Dendritic cell treated with granulocyte-macrophage colony-stimulating factor and Interleukin-4, amounts not matched to agents 40 ng/mL and 50 ng/mL, for 4 days (primary cell): ENCODE data around the gene EPYC.

ENCODE experiments used
- H3K27ac Mint-ChIP-seq: one replicate; pipeline ENCODE4 v1.8.0; 2022; ENCODE audit warnings: mild to moderate bottlenecking, mixed read lengths
- H3K27me3 Mint-ChIP-seq: one replicate; pipeline ENCODE4 v1.8.0; 2022; ENCODE audit warnings: mild to moderate bottlenecking, mixed read lengths
- H3K36me3 Mint-ChIP-seq: one replicate; pipeline ENCODE4 v1.8.0; 2022; ENCODE audit warnings: low read depth, mixed read lengths
- H3K4me1 Mint-ChIP-seq: one replicate; pipeline ENCODE4 v1.8.0; 2022; ENCODE audit warnings: low read depth, mixed read lengths
- H3K4me3 Mint-ChIP-seq: one replicate; pipeline ENCODE4 v1.8.0; 2022; ENCODE audit warnings: mild to moderate bottlenecking, moderate library complexity, mixed read lengths
- H3K9me3 Mint-ChIP-seq: one replicate; pipeline ENCODE4 v1.8.0; 2022; ENCODE audit warnings: mixed read lengths
- intact Hi-C: fragments of 100-400 bp; cut with micrococcal nuclease; formaldehyde crosslinking; loops from one replicate; pipeline ENCODE4 v1.15.0; 2022

The EPYC gene, protein sequence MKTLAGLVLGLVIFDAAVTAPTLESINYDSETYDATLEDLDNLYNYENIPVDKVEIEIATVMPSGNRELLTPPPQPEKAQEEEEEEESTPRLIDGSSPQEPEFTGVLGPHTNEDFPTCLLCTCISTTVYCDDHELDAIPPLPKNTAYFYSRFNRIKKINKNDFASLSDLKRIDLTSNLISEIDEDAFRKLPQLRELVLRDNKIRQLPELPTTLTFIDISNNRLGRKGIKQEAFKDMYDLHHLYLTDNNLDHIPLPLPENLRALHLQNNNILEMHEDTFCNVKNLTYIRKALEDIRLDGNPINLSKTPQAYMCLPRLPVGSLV

GRCh38 chr12:91004872-91005271 lies at the start of gene EPYC:
EPYC (minus strand) TSS chr12:91004972; CDS start chr12:91002565, 2,407 bp downstream.
- Mint-ChIP-seq H3K9me3 (no peaks in the 10 kb centered on the region), H3K27ac (no peak within 1 kb of the TSS), H3K36me3 (no peaks in the 10 kb centered on the region), H3K4me1 (no peaks in the 10 kb centered on the region), H3K27me3 (no peaks in the 10 kb centered on the region), H3K4me3 (no peak within 1 kb of the TSS)
- intact Hi-C loops, result no loop called here

- Mint-ChIP-seq H3K36me3 (no peaks in the 10 kb centered on the region), H3K4me1 (no peaks in the 10 kb centered on the region), H3K27me3 (no peaks in the 10 kb centered on the region), H3K9me3 (no peaks in the 10 kb centered on the region), H3K27ac (no peak overlapping the region), H3K4me3 (no peak overlapping the region)
- intact Hi-C loops, result no loop called here
These were observed 49.4 kb upstream of the EPYC start for GRCh38 chr12:91053951-91054715.

- no peaks in the 10 kb centered on the region for H3K27me3 Mint-ChIP-seq
- H3K4me1 Mint-ChIP-seq, result no peaks in the 10 kb centered on the region
- intact Hi-C loops, result no loop called here
- H3K4me3 Mint-ChIP-seq, result no peak overlapping the region
- no peaks in the 10 kb centered on the region for H3K9me3 Mint-ChIP-seq
- no peak overlapping the region for H3K27ac Mint-ChIP-seq
- H3K36me3 Mint-ChIP-seq, result no peaks in the 10 kb centered on the region
These were observed 47.3 kb upstream of the EPYC start for GRCh38 chr12:91052026-91052425.

DNA sequence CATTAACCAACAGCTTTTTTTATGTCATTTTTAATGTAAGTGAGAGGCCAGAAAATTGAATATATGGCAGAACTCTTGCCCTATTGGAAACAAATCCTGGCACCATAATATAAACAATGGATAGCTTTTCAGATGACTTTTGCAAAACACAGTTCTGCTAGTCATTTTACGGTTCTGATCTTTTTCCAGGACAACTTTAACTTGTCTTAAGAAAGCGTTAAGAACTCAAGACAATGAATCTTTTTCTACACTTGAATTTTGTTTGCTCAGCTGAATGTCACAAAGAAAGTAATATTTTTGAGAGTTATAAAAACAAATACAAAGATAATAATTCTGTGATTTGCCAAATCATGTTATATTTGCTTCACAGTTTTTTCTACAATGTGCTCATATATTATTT lies 39.8 kb upstream of the EPYC start:
- no peaks in the 10 kb centered on the region for H3K9me3 Mint-ChIP-seq
- intact Hi-C loops, result no loop called here

GRCh38 chr12:91043408-91043807 lies 38.6 kb upstream of the EPYC start:
- Mint-ChIP-seq H3K4me1 (no peaks in the 10 kb centered on the region), H3K36me3 (no peaks in the 10 kb centered on the region), H3K27ac (no peak overlapping the region), H3K4me3 (no peak overlapping the region), H3K9me3 (no peaks in the 10 kb centered on the region), H3K27me3 (no peaks in the 10 kb centered on the region)
- intact Hi-C loops, result no loop called here

More for the DNA sequence above, 39.8 kb upstream of the EPYC start:
- Mint-ChIP-seq H3K36me3 (no peaks in the 10 kb centered on the region), H3K4me1 (no peaks in the 10 kb centered on the region), H3K27ac (no peak overlapping the region), H3K27me3 (no peaks in the 10 kb centered on the region), H3K4me3 (no peak overlapping the region)

DNA sequence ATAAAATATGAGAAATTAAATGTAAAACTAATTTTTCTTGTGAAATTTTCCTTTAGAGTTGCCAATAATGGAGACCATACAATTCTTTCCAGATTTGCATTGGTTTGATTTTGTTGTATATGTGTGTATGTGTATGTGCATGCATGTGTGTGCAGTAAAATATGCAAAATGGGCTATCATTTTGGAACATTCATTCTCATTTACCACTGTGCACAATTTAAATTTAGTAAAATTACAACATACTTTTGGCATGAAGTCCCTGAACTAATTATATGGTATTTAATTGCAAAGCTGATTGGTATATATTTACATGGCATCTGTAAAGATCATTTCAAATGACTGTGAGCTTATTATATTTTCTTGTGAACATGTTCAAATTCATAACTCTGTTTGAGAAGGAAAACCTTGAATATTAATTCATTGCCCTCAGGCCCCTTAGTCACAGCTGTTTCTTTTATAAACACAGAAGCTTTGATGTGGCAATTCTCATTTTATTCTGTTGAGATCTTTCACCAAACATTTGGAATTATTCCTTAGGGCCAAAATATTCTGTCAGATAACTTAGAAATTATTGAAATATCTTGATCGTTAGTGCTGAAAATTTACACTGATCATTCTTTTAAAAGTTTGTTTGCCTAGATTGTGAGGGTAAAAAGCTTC lies 35.5 kb upstream of the EPYC start:
- no peaks in the 10 kb centered on the region for H3K36me3 Mint-ChIP-seq
- no peaks in the 10 kb centered on the region for H3K9me3 Mint-ChIP-seq
- no peak overlapping the region for H3K27ac Mint-ChIP-seq
- H3K4me1 Mint-ChIP-seq, result no peaks in the 10 kb centered on the region
- no peak overlapping the region for H3K4me3 Mint-ChIP-seq
- H3K27me3 Mint-ChIP-seq, result no peaks in the 10 kb centered on the region
- intact Hi-C loops, result no loop called here

DNA sequence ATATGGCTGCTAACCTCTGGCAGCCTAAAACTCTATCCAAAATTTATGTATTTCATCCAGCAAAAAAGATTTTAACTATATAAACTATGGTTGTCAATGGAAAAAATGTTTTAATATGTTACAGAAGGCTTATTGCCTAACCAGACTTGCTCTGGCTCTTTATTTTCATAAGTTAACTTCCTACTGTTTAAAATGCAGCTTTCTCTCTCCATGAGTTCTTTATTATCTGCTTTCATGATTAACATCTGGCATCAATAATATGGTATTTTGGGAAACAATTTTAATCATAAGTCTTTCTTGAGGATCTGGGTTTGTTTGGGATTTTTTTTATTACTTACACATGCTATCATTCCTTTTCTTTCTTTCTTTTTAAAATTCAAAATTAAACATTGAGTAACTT lies 32.5 kb upstream of the EPYC start:
- H3K27ac Mint-ChIP-seq, result no peak overlapping the region
- intact Hi-C loops, result no loop called here
- no peak overlapping the region for H3K4me3 Mint-ChIP-seq
- H3K36me3 Mint-ChIP-seq, result no peaks in the 10 kb centered on the region
- no peaks in the 10 kb centered on the region for H3K27me3 Mint-ChIP-seq
- H3K4me1 Mint-ChIP-seq, result no peaks in the 10 kb centered on the region
- H3K9me3 Mint-ChIP-seq, result no peaks in the 10 kb centered on the region

GRCh38 chr12:91033251-91033650 lies 28.5 kb upstream of the EPYC start:
- H3K36me3 Mint-ChIP-seq, result no peaks in the 10 kb centered on the region
- intact Hi-C loops, result no loop called here
- no peaks in the 10 kb centered on the region for H3K27me3 Mint-ChIP-seq
- H3K4me3 Mint-ChIP-seq, result no peak overlapping the region
- no peak overlapping the region for H3K27ac Mint-ChIP-seq
- no peaks in the 10 kb centered on the region for H3K4me1 Mint-ChIP-seq
- no peaks in the 10 kb centered on the region for H3K9me3 Mint-ChIP-seq

DNA sequence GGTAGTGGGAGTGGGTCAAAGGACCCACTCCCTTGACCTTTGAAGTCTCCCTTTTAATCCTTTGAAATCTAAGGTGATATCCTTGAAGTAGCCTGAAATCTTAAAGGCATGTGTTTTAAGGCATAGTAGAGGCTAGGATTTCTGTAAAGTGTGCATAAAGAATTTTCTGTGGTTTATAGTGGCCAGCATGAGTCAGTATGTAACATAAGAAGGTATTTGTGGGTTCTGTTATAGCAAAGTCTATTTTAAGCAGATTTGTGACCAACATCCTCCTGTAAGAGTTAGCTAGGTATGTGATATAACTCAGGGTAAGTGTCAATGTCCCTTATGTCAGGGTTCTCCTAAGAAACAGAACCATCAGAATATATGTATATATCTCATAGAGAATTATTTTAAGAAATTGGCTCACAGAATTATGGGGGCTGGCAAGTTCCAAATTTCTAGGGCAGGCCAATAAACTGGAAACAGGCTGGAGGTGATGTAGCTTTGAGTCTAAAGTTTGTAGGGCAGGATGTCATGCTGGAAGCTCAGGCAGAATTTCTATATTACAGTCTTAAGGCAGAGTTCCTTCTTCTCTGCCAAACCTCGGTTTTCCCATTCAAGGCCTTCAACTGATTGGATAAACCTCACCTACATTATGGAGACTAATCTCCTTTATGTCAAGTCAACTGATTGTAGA lies 18.7 kb upstream of the EPYC start:
- intact Hi-C loops, result no loop called here
- H3K27ac Mint-ChIP-seq, result no peak overlapping the region
- H3K27me3 Mint-ChIP-seq, result no peaks in the 10 kb centered on the region
- H3K9me3 Mint-ChIP-seq, result no peaks in the 10 kb centered on the region
- H3K4me1 Mint-ChIP-seq, result no peaks in the 10 kb centered on the region
- H3K36me3 Mint-ChIP-seq, result no peaks in the 10 kb centered on the region
- no peak overlapping the region for H3K4me3 Mint-ChIP-seq

GRCh38 chr12:91021076-91021475 lies 16.3 kb upstream of the EPYC start:
- intact Hi-C loops, result no loop called here
- H3K4me3 Mint-ChIP-seq, result no peak overlapping the region
- H3K36me3 Mint-ChIP-seq, result no peaks in the 10 kb centered on the region
- H3K27me3 Mint-ChIP-seq, result no peaks in the 10 kb centered on the region
- no peaks in the 10 kb centered on the region for H3K4me1 Mint-ChIP-seq
- no peak overlapping the region for H3K27ac Mint-ChIP-seq
- peaks cover under 1% of the 10 kb centered on the region for H3K9me3 Mint-ChIP-seq

GRCh38 chr12:91019455-91019854 lies 14.7 kb upstream of the EPYC start:
- Mint-ChIP-seq H3K4me3 (no peak overlapping the region), H3K27me3 (no peaks in the 10 kb centered on the region), H3K9me3 (peaks cover 16% of the 10 kb centered on the region), H3K4me1 (no peaks in the 10 kb centered on the region), H3K36me3 (no peaks in the 10 kb centered on the region), H3K27ac (no peak overlapping the region)
- intact Hi-C loops, result no loop called here

- no peaks in the 10 kb centered on the region for H3K36me3 Mint-ChIP-seq
- H3K9me3 Mint-ChIP-seq, result peaks cover 30% of the 10 kb centered on the region
- no peak overlapping the region for H3K4me3 Mint-ChIP-seq
These were observed 12.9 kb upstream of the EPYC start for GRCh38 chr12:91017511-91018263.

DNA sequence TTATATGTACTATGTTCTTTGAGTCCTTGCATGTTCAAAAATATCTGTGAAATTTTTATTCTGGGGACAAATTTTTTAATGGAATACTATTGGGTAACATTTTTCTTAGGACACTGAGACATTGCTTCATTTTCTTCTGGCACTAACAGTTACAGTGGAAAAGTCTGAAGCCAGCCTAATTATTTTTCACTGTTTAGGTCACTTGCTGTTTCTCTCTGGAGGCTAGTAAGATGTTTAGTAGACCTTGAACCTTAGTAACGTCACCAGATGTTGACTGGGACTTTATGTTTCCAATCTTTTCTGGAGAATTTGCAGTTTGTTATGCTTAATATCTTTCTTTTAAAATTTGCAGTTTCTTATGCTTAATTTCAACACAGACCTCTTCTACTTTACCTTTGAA lies 12.3 kb upstream of the EPYC start:
- intact Hi-C loops, result no loop called here
- H3K4me1 Mint-ChIP-seq, result no peaks in the 10 kb centered on the region
- no peaks in the 10 kb centered on the region for H3K27me3 Mint-ChIP-seq
- peaks cover 30% of the 10 kb centered on the region for H3K9me3 Mint-ChIP-seq
- no peak overlapping the region for H3K4me3 Mint-ChIP-seq
- no peaks in the 10 kb centered on the region for H3K36me3 Mint-ChIP-seq
- no peak overlapping the region for H3K27ac Mint-ChIP-seq

More at GRCh38 chr12:91017511-91018263, 12.9 kb upstream of the EPYC start:
- Mint-ChIP-seq H3K4me1 (no peaks in the 10 kb centered on the region), H3K27me3 (no peaks in the 10 kb centered on the region), H3K27ac (no peak overlapping the region)
- intact Hi-C loops, result no loop called here
